ENCODE data around the gene ZMIZ1. TPM values are rescaled to one million over a fixed set of nuclear protein-coding genes. Genes with fewer than 3 reads are reported as not detected.

Gene ZMIZ1
- total RNA-seq, 1 experiment from 2014 or later: 42.3 TPM

GRCh38 chr10:79318369-79318768, 249.6 kb downstream of the ZMIZ1 start:
- Histone ChIP-seq H3K27me3 (replicated peaks; ENCODE audit: control insufficient read depth, insufficient read depth, low read length) (no peaks in the 10 kb centered on the region), H3K4me3 (ENCODE audit: low read depth, low read length) (no peak overlapping the region), H3K36me3 (ENCODE audit: control insufficient read depth, insufficient read depth, low read length) (peaks cover 4% of the 10 kb centered on the region), H3K9me3 (no peaks in the 10 kb centered on the region), H3K4me1 (no peaks in the 10 kb centered on the region)
- CTCF ChIA-PET: interaction anchor here (0.6 kb wide), 1 partner anchor 36 kb away, joined by 3 read pairs; no protein-coding TSS in a partner anchor
- no TSS peak for BruUV-seq (replicated peaks)
- TF ChIP-seq CTCF (IDR thresholded peaks at IDR 0.05; ENCODE audit: insufficient read depth in 1 of 2, low read depth in 1 of 2, low read length in 1 of 2, severe bottlenecking in 1 of 2, unreplicated experiment in 1 of 2): no peak
- intact Hi-C loops (cut with micrococcal nuclease; ENCODE audit: unreplicated experiment): no loop called here
- H3K27ac Mint-ChIP-seq (ENCODE audit: unreplicated experiment): no peak overlapping the region
- H3K4me3 Mint-ChIP-seq (ENCODE audit: unreplicated experiment): no peak overlapping the region
- POLR2A ChIA-PET: no interaction called here
- H3K4me1 Mint-ChIP-seq (ENCODE audit: low read depth, unreplicated experiment): no peaks in the 10 kb centered on the region
- peaks cover 32% of the 10 kb centered on the region for H3K36me3 Mint-ChIP-seq (ENCODE audit: insufficient read depth, unreplicated experiment)
- H3K9me3 Mint-ChIP-seq (ENCODE audit: unreplicated experiment): no peaks in the 10 kb centered on the region
- DNase-seq: no peak
- no peaks in the 10 kb centered on the region for H3K27me3 Mint-ChIP-seq (ENCODE audit: insufficient read depth, unreplicated experiment)

- H3K4me1 ChIP-seq: no peaks in the 10 kb centered on the region
- peaks cover 25% of the 10 kb centered on the region for H3K36me3 Mint-ChIP-seq (ENCODE audit: insufficient read depth, unreplicated experiment)
These were observed 250.5 kb downstream of the ZMIZ1 start for GRCh38 chr10:79319115-79319771.

GRCh38 chr10:79320316-79320715, 251.6 kb downstream of the ZMIZ1 start:
- intact Hi-C loops (cut with micrococcal nuclease; ENCODE audit: unreplicated experiment): no loop called here
- H3K4me1 Mint-ChIP-seq (ENCODE audit: low read depth, unreplicated experiment): no peaks in the 10 kb centered on the region
- H3K9me3 Mint-ChIP-seq (ENCODE audit: unreplicated experiment): no peaks in the 10 kb centered on the region
- BruUV-seq (replicated peaks): no TSS peak
- no peak for DNase-seq
- H3K9me3 ChIP-seq: no peaks in the 10 kb centered on the region
- no peaks in the 10 kb centered on the region for H3K27me3 ChIP-seq (replicated peaks; ENCODE audit: control insufficient read depth, insufficient read depth, low read length)
- no peak for TF ChIP-seq CTCF (IDR thresholded peaks at IDR 0.05; ENCODE audit: insufficient read depth in 1 of 2, low read depth in 1 of 2, low read length in 1 of 2, severe bottlenecking in 1 of 2, unreplicated experiment in 1 of 2)
- no peak overlapping the region for H3K4me3 Mint-ChIP-seq (ENCODE audit: unreplicated experiment)
- no peak overlapping the region for H3K27ac Mint-ChIP-seq (ENCODE audit: unreplicated experiment)
- H3K36me3 ChIP-seq (ENCODE audit: control insufficient read depth, insufficient read depth, low read length): no peaks in the 10 kb centered on the region
- peaks cover 22% of the 10 kb centered on the region for H3K36me3 Mint-ChIP-seq (ENCODE audit: insufficient read depth, unreplicated experiment)
- H3K4me3 ChIP-seq (ENCODE audit: low read depth, low read length): no peak overlapping the region
- H3K4me1 ChIP-seq: no peaks in the 10 kb centered on the region
- no peaks in the 10 kb centered on the region for H3K27me3 Mint-ChIP-seq (ENCODE audit: insufficient read depth, unreplicated experiment)
- ChIA-PET POLR2A (no interaction called here), CTCF (interaction anchor here (0.6 kb wide), 1 partner anchor 1016 kb away, joined by 3 read pairs; no protein-coding TSS in a partner anchor)

More at GRCh38 chr10:79319115-79319771, 250.5 kb downstream of the ZMIZ1 start:
- no peak for TF ChIP-seq CTCF (IDR thresholded peaks at IDR 0.05; ENCODE audit: insufficient read depth in 1 of 2, low read depth in 1 of 2, low read length in 1 of 2, severe bottlenecking in 1 of 2, unreplicated experiment in 1 of 2)
- H3K27me3 Mint-ChIP-seq (ENCODE audit: insufficient read depth, unreplicated experiment): no peaks in the 10 kb centered on the region
- intact Hi-C loops (cut with micrococcal nuclease; ENCODE audit: unreplicated experiment): no loop called here
- DNase-seq: no peak
- H3K9me3 ChIP-seq: no peaks in the 10 kb centered on the region
- no peaks in the 10 kb centered on the region for H3K27me3 ChIP-seq (replicated peaks; ENCODE audit: control insufficient read depth, insufficient read depth, low read length)
- no peaks in the 10 kb centered on the region for H3K36me3 ChIP-seq (ENCODE audit: control insufficient read depth, insufficient read depth, low read length)
- no TSS peak for BruUV-seq (replicated peaks)
- no peaks in the 10 kb centered on the region for H3K4me1 Mint-ChIP-seq (ENCODE audit: low read depth, unreplicated experiment)
- CTCF ChIA-PET: no interaction called here
- no peak overlapping the region for H3K27ac Mint-ChIP-seq (ENCODE audit: unreplicated experiment)
- H3K4me3 Mint-ChIP-seq (ENCODE audit: unreplicated experiment): no peak overlapping the region
- POLR2A ChIA-PET: no interaction called here
- H3K9me3 Mint-ChIP-seq (ENCODE audit: unreplicated experiment): no peaks in the 10 kb centered on the region
- H3K4me3 ChIP-seq (ENCODE audit: low read depth, low read length): no peak overlapping the region

Data from Caco-2 (cell line).